ENCODE data around the gene CHRD.

CHRD gene

GRCh38 chr3:184347321-184348056 is 32.4 kb upstream of the CHRD start:
- no peak overlapping the region for H3K4me3 ChIP-seq (ENCODE audit: low read depth, low read length)
- TF ChIP-seq, protein P1, sequence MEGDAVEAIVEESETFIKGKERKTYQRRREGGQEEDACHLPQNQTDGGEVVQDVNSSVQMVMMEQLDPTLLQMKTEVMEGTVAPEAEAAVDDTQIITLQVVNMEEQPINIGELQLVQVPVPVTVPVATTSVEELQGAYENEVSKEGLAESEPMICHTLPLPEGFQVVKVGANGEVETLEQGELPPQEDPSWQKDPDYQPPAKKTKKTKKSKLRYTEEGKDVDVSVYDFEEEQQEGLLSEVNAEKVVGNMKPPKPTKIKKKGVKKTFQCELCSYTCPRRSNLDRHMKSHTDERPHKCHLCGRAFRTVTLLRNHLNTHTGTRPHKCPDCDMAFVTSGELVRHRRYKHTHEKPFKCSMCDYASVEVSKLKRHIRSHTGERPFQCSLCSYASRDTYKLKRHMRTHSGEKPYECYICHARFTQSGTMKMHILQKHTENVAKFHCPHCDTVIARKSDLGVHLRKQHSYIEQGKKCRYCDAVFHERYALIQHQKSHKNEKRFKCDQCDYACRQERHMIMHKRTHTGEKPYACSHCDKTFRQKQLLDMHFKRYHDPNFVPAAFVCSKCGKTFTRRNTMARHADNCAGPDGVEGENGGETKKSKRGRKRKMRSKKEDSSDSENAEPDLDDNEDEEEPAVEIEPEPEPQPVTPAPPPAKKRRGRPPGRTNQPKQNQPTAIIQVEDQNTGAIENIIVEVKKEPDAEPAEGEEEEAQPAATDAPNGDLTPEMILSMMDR (IDR thresholded peaks at IDR 0.05; ENCODE audit: low read depth, low read length, missing control alignments), result no peak
- in situ Hi-C loops (cut with HindIII; ENCODE audit: low sequenced_read_pairs), result no loop called here
- DNase-seq (ENCODE audit: low read depth), result no peak

- in situ Hi-C loops (cut with HindIII; ENCODE audit: low sequenced_read_pairs), result no loop called here
- no peak overlapping the region for H3K4me3 ChIP-seq (ENCODE audit: low read depth, low read length)
- DNase-seq (ENCODE audit: low read depth), result no peak
- TF ChIP-seq, protein P1 (IDR thresholded peaks at IDR 0.05; ENCODE audit: low read depth, low read length, missing control alignments), result no peak
Observed at GRCh38 chr3:184348057-184348382, 31.8 kb upstream of the CHRD start.

GRCh38 chr3:184349563-184350470 is 30.0 kb upstream of the CHRD start:
- in situ Hi-C loops (cut with HindIII; ENCODE audit: low sequenced_read_pairs), result no loop called here
- TF ChIP-seq, protein P1 (IDR thresholded peaks at IDR 0.05; ENCODE audit: low read depth, low read length, missing control alignments), result no peak
- no peak for DNase-seq (ENCODE audit: low read depth)
- H3K4me3 ChIP-seq (ENCODE audit: low read depth, low read length), result no peak overlapping the region

DNA sequence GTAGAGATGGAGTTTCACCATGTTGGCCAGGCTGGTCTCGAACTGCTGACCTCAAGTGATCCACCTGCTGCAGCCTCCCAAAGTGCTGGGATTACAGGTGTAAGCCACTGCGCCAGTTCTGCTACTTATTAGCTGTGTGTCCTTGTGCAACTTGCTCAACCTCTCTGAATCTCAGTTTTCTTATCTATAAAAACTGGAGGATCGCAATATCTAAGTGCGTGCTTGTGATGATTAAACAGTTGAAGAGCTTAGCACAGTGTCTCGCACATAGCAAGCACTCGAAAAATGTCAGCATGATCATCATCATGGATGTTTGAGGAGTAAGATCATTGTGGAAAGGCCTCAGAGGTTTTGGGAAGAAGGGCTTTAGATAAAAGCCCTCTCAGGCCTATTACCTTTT is 29.2 kb upstream of the CHRD start:
- H3K4me3 ChIP-seq (ENCODE audit: low read depth, low read length), result no peak overlapping the region
- in situ Hi-C loops (cut with HindIII; ENCODE audit: low sequenced_read_pairs), result no loop called here
- TF ChIP-seq, protein P1 (IDR thresholded peaks at IDR 0.05; ENCODE audit: low read depth, low read length, missing control alignments), result no peak
- no peak for DNase-seq (ENCODE audit: low read depth)

- no peak for DNase-seq (ENCODE audit: low read depth)
- H3K4me3 ChIP-seq (ENCODE audit: low read depth, low read length), result no peak overlapping the region
- in situ Hi-C loops (cut with HindIII; ENCODE audit: low sequenced_read_pairs), result no loop called here
- TF ChIP-seq, protein P1 (IDR thresholded peaks at IDR 0.05; ENCODE audit: low read depth, low read length, missing control alignments), result no peak
Observed at GRCh38 chr3:184351511-184352148, 28.2 kb upstream of the CHRD start.

DNA sequence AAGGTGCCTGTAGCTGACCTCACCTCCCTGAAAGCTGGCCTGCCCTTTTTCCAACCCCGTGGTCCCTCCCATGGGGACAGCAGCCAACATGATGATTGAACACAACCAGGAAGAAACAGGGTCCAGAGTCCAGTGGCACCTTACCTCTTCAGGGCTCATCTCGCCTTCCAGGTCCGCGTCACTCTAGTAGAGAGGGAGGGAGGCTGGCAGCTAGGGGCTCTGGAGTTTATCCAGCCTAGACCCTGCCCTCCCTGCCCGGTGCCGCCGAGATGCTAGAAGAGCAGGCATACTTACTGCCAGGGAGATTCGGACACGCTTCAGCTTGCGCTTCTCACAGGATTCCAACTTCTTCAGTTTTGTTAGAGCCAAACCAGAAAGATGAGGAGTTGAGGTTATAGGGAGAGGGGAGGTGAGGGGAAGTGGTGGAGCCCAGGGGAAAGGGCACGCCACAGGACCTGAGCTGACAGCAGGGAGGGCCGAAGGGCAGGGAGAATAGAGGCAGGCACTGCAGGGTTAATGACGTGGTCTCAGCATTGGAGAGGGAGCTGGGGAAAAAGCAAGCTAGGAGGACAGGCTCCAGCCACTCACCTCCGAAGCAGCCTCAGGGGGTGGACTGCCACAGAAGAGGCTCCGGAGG is 27.6 kb upstream of the CHRD start:
- H3K4me3 ChIP-seq (ENCODE audit: low read depth, low read length), result no peak overlapping the region
- TF ChIP-seq, protein P1 (IDR thresholded peaks at IDR 0.05; ENCODE audit: low read depth, low read length, missing control alignments), result no peak
- DNase-seq (ENCODE audit: low read depth), result no peak
- in situ Hi-C loops (cut with HindIII; ENCODE audit: low sequenced_read_pairs), result no loop called here
